B cell (primary cell): ENCODE data around the gene DIS3L2. TPM values are rescaled to one million over a fixed set of nuclear protein-coding genes. Genes with fewer than 3 reads are reported as not detected.

Source experiments
- ATAC-seq: fragments of 200-7000 bp; cut with Tn5 transposase; one replicate; pipeline ENCODE4 v1.10.0; 2021; ENCODE audit warnings: low read depth, mild to moderate bottlenecking, moderate number of reproducible peaks, moderate library complexity
- CTCF ChIA-PET: fragments of 350-600 bp; sonication (Branson Sonifier 250); formaldehyde crosslinking; loops from one replicate; lab custom pipeline; 2021; ENCODE audit warnings: antibody characterized with exemption, inconsistent platforms; lab: Charles Lee
- POLR2A ChIA-PET: fragments of 350-600 bp; sonication (Branson Sonifier 250); formaldehyde crosslinking; loops from one replicate; lab custom pipeline; 2021; ENCODE audit warnings: antibody characterized with exemption; lab: Charles Lee
- DNase-seq: peaks from one replicate; pipeline ENCODE4 v3.0.0; 2013
- H2AFZ ChIP-seq: 2 replicates; pipeline ENCODE4 v1.6.1; 2012; ENCODE audit warnings: mild to moderate bottlenecking, low read depth, low read length; ENCODE audit not compliant: insufficient read depth, poor library complexity, severe bottlenecking
- H3K27ac ChIP-seq, 2 donors: 1 replicate in 1 of 2; 2 replicates in 1 of 2; pipeline ENCODE4 v1.5.1; 2012 to 2013; ENCODE audit warnings: low read length in 2 of 2, mild to moderate bottlenecking in 2 of 2, moderate library complexity in 1 of 2
- H3K27me3 ChIP-seq, 4 experiments: fragments of 200-600 bp in 1 of 4; sonication (generic) in 1 of 4; replicated peaks in 1 of 4; 1 replicate in 2 of 4; 2 replicates in 2 of 4; pipeline versions ENCODE4 v1.6.1 to v1.7.0; 2013 to 2016; ENCODE audit warnings: low read length in 3 of 4, mild to moderate bottlenecking in 2 of 4, mixed read lengths in 1 of 4, moderate library complexity in 1 of 4; ENCODE audit not compliant: insufficient read depth in 4 of 4, control insufficient read depth in 3 of 4; ENCODE audit errors: control extremely low read depth in 1 of 4
- H3K36me3 ChIP-seq, 2 experiments: replicated peaks in 1 of 2; 1 replicate in 1 of 2; 2 replicates in 1 of 2; pipeline versions ENCODE4 v1.6.1 to v1.7.1; 2013; ENCODE audit warnings: low read length in 1 of 2; ENCODE audit not compliant: insufficient read depth in 2 of 2, control insufficient read depth in 1 of 2; ENCODE audit errors: control extremely low read depth in 1 of 2, extremely low read depth in 1 of 2
- H3K4me1 ChIP-seq, 2 donors: fragments of 200-600 bp in 1 of 2; sonication (generic) in 1 of 2; 1 replicate in 1 of 2; 2 replicates in 1 of 2; pipeline versions ENCODE4 v1.5.1 to v1.6.1; 2013 to 2017; ENCODE audit warnings: low read length in 2 of 2; ENCODE audit not compliant: control insufficient read depth in 2 of 2, insufficient read depth in 2 of 2
- H3K4me2 ChIP-seq: replicated peaks from 2 replicates; pipeline ENCODE3; 2012; ENCODE audit warnings: mild to moderate bottlenecking, low read depth, low read length; ENCODE audit not compliant: poor library complexity, severe bottlenecking
- H3K4me3 ChIP-seq, 5 experiments: fragments of 200-600 bp in 1 of 5; sonication (generic) in 1 of 5; 1 replicate in 3 of 5; 2 replicates in 2 of 5; pipeline versions ENCODE4 v1.5.1 to v1.7.0; 2011 to 2016; ENCODE audit warnings: low read length in 4 of 5, mild to moderate bottlenecking in 4 of 5, low read depth in 2 of 5, control low read depth in 1 of 5, moderate library complexity in 1 of 5; ENCODE audit not compliant: insufficient read depth in 1 of 5; ENCODE audit errors: control extremely low read depth in 1 of 5, extremely low read depth in 1 of 5
- H3K79me2 ChIP-seq: fragments of 200-600 bp; sonication (generic); one replicate; pipeline ENCODE4 v1.6.0; 2016; ENCODE audit warnings: low read length; ENCODE audit not compliant: control insufficient read depth, insufficient read depth
- H3K9ac ChIP-seq: fragments of 200-600 bp; sonication (generic); 2 replicates; pipeline ENCODE4 v1.6.1; 2017; ENCODE audit warnings: mild to moderate bottlenecking, low read length, moderate library complexity
- H3K9me3 ChIP-seq, 3 donors: one replicate each; pipeline versions ENCODE4 v1.6.1 to v1.7.1; 2013; ENCODE audit warnings: low read length in 2 of 3; ENCODE audit not compliant: control insufficient read depth in 2 of 3, insufficient read depth in 1 of 3; ENCODE audit errors: control extremely low read depth in 1 of 3
- H4K20me1 ChIP-seq: 2 replicates; pipeline ENCODE4 v1.6.0; 2012; ENCODE audit warnings: mild to moderate bottlenecking, low read length; ENCODE audit not compliant: insufficient read depth, control insufficient read depth, poor library complexity, severe bottlenecking
- H3K27ac Mint-ChIP-seq: one replicate; pipeline ENCODE4 v1.8.0; 2021; ENCODE audit warnings: mixed read lengths
- H3K27me3 Mint-ChIP-seq: one replicate; pipeline ENCODE4 v1.8.0; 2021; ENCODE audit warnings: mixed read lengths
- H3K4me1 Mint-ChIP-seq: one replicate; pipeline ENCODE4 v1.8.0; 2021; ENCODE audit warnings: mixed read lengths
- H3K4me3 Mint-ChIP-seq: one replicate; pipeline ENCODE4 v1.8.0; 2021; ENCODE audit warnings: mixed read lengths
- H3K9me3 Mint-ChIP-seq: one replicate; pipeline ENCODE4 v1.8.0; 2022; ENCODE audit warnings: mixed read lengths; ENCODE audit not compliant: insufficient read depth
- CTCF ChIP-seq: fragments of 200-600 bp; IDR thresholded peaks from one replicate; pipeline ENCODE4 v1.8.0; 2022; ENCODE audit warnings: antibody characterized with exemption, mild to moderate bottlenecking
- EZH2 ChIP-seq: IDR thresholded peaks from 2 replicates; pipeline ENCODE4 v1.6.1; 2012; ENCODE audit warnings: borderline replicate concordance, low read depth, mild to moderate bottlenecking, moderate library complexity, low read length; ENCODE audit not compliant: insufficient read depth, poor library complexity, severe bottlenecking
- WGBS: methylation state at CpG from one replicate; pipeline ENCODE4 v1.1.5; 2013; ENCODE audit warnings: missing lambda C conversion rate; ENCODE audit not compliant: insufficient coverage; 5-methylcytosine and 5-hydroxymethylcytosine counted together
- intact Hi-C: fragments of 100-400 bp; cut with micrococcal nuclease; formaldehyde crosslinking; loops from one replicate; pipeline ENCODE4 v1.10.0; 2022
- polyA plus RNA-seq: library from polyadenylated mRNA; depleted of rRNA; stranded (reverse); fragments of >200 nt; gene quantifications from 2 replicates; pipeline ENCODE4 v1.2.3, GENCODE V29; 2012
- total RNA-seq, 2 donors: library from RNA; stranded (reverse); fragments of 120-200 nt in 1 of 2; gene quantifications; 1 replicate in 1 of 2; 2 replicates in 1 of 2; pipeline versions ENCODE4 v1.2.3 to v1.2.4, GENCODE V29; 2013 to 2022

Gene DIS3L2
- total and polyA plus RNA-seq, 2 donors (not counting 1 experiment from before 2014, with no cell fraction given), result 34.5 to 70.1 TPM

DNA sequence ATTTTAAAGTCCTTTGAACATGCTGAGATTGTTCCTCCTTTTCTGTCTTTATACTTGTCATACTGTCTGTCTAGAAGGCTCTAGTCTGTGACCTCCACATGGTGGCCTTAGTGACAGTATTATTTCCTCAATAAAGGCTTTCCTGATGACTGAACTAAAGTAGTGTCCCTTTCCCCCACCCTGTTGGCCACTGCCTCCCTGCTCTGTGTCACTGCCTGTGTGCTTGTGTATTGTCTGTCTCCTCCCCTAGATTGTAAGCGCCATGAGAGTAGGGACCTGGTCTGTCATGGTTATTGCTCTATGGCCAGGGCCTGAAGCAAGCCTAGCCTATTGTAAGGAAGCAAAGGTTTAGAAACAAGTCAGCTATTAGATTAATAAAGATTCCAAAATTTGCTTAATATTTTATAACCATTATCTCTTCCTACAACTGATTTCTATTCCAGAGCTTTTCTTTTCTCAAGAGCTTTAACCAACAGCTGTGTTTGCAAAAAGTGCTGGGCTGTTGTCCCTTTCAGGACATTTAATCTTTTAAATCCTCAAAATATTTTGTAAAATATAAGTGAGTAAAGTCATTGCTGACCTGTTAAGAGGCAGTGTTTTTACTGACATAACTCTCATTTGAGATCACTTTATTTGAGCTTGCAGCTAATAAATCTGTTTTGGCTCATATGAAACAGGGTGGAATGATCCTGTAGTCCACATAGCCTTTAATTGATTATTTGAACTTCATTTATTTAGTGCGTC, 35.5 kb downstream of the DIS3L2 start:
- H3K9me3 ChIP-seq, result no peaks in the 10 kb centered on the region
- no peak overlapping the region for H3K4me2 ChIP-seq
- Mint-ChIP-seq H3K4me3 (no peak overlapping the region), H3K4me1 (peaks cover 34% of the 10 kb centered on the region), H3K27ac (no peak overlapping the region), H3K27me3 (no peaks in the 10 kb centered on the region), H3K9me3 (no peaks in the 10 kb centered on the region)
- H4K20me1 ChIP-seq, result peaks cover 27% of the 10 kb centered on the region
- no CpG with 5 or more reads among the region's 2 CpGs for WGBS
- H3K4me3 ChIP-seq, result no peak overlapping the region
- H3K27ac ChIP-seq, result no peak overlapping the region
- ChIA-PET CTCF (interaction anchor here (0.7 kb wide), 1 partner anchor 324 kb away, joined by 3 read pairs; no protein-coding TSS in a partner anchor), POLR2A (no interaction called here)
- ATAC-seq (no peak), DNase-seq (no peak)
- peaks cover 0 to 1% of the 10 kb centered on the region in 2 experiments for H3K36me3 ChIP-seq
- intact Hi-C loops, result no loop called here
- no peak overlapping the region for H3K9ac ChIP-seq
- H3K79me2 ChIP-seq, result peaks cover 48% of the 10 kb centered on the region
- no peaks in the 10 kb centered on the region for H3K4me1 ChIP-seq
- no peaks in the 10 kb centered on the region for H3K27me3 ChIP-seq
- no peak overlapping the region for H2AFZ ChIP-seq
- TF ChIP-seq CTCF (no peak), EZH2 (no peak)

DNA sequence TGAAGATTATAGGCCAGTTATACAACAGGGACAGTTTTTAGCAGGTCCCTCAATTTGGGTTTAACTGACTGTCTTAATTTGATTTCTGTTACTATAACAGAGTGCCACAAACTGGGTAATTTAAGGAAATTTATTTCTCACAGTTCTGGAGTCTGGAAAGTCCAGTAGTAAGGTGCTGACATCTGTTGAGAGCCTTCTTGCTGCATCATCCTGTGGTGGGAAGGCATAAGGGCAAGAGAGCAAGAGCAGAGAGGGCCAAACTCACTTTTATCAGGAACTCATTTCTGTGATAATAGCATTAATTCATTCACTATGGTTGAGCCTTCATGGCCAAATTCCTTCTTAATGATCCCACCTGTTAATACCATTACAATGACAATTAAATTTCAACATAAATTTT, 36.5 kb downstream of the DIS3L2 start:
- Mint-ChIP-seq H3K4me3 (no peak overlapping the region), H3K27me3 (no peaks in the 10 kb centered on the region), H3K9me3 (no peaks in the 10 kb centered on the region), H3K4me1 (peaks cover 31% of the 10 kb centered on the region), H3K27ac (no peak overlapping the region)
- Histone ChIP-seq H3K9ac (no peak overlapping the region), H3K4me2 (no peak overlapping the region), H3K27ac (no peak overlapping the region), H3K79me2 (peaks cover 49% of the 10 kb centered on the region), H3K4me1 (no peaks in the 10 kb centered on the region), H4K20me1 (peaks cover 22% of the 10 kb centered on the region), H3K4me3 (no peak overlapping the region), H3K9me3 (no peaks in the 10 kb centered on the region), H3K36me3 (no peaks in the 10 kb centered on the region), H3K27me3 (no peaks in the 10 kb centered on the region), H2AFZ (no peak overlapping the region)
- no peak for DNase-seq
- intact Hi-C loops, result no loop called here
- POLR2A ChIA-PET, result no interaction called here
- TF ChIP-seq CTCF (no peak), EZH2 (no peak)
- CTCF ChIA-PET, result no interaction called here
- no peak for ATAC-seq
